IPS-18c (cell line): ENCODE results near the gene WDR31.
"Not testable (repeated sequence)": the region's sequence is repeated elsewhere in the genome, so short reads cannot be mapped to it uniquely, and the experiment has no call there.

ENCODE experiments used
- H3K4me3 ChIP-seq: 2 replicates; pipeline ENCODE4 v1.7.0; 2013; ENCODE audit warnings: low read depth, mild to moderate bottlenecking, low read length, moderate library complexity; ENCODE audit not compliant: insufficient read depth
- H3K9me3 ChIP-seq: one replicate; pipeline ENCODE4 v1.6.1; 2013; ENCODE audit warnings: mild to moderate bottlenecking, low read length, moderate library complexity; ENCODE audit not compliant: control insufficient read depth, insufficient read depth

WDR31 gene

DNA sequence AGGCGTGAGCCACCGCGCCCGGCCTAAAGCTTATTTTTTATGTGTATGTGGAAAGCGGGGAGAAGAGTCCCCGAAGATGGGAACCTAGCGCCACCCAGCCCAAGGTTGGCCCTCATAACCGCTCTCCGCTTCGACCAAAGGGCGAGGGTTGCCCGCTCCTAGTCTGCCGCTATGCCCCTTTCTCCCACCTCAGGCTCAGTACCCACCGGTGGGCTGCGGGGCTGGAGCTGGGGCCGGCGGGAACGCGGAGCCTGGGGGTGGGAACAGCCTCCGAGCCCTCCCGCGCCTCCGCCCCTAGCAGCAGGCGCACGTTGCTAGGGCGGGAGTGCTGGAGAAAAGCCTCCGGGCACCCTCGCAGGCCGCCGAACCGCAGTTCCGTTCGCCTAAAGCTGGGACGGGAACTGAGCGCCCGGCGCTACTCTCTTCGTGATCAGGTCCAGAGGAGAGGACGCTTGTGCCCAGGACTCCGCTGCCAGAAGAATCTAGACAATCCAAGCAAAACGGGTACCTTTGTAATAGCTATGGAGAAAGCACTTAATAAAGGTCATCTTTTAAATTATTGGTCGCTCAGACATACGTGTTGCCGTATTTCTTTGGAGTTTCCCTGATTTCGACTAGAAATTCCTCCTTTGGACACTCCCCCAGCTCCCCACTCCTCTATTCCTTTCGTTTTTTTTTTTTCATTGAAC lies at the start of gene WDR31:
WDR31 (minus strand) TSS at position 265 of the 689 bp plus-strand sequence. CDS start 8,253 bp downstream, outside the sequence.
- Histone ChIP-seq H3K9me3 (no peaks in the 10 kb centered on the region), H3K4me3 (peak within 1 kb of the TSS; percentile 83)

GRCh38 chr9:113389451-113389850 lies 49.4 kb upstream of the WDR31 start:
- Histone ChIP-seq H3K9me3 (no peaks in the 10 kb centered on the region), H3K4me3 (no peak overlapping the region)

DNA sequence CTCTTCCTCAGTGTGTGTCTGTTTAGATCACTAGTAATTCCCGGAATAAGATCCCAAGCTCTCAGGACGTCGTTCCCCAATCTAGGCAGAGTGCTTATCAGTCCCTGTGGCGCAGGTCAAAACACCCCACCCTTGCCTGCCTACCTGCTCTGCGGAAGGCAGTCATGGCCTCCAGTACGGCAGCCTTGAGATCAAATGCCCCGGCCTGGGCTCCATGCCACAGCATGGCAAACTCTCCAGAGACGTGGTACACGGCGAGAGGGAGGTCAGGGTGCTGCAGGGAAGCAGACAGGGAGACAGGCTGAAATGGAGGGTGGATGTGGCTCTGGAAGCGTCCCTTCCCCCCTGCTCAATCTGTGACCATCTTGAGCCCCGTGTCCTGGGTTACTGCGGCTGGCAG lies 48.8 kb upstream of the WDR31 start:
- no peak overlapping the region for H3K4me3 ChIP-seq

DNA sequence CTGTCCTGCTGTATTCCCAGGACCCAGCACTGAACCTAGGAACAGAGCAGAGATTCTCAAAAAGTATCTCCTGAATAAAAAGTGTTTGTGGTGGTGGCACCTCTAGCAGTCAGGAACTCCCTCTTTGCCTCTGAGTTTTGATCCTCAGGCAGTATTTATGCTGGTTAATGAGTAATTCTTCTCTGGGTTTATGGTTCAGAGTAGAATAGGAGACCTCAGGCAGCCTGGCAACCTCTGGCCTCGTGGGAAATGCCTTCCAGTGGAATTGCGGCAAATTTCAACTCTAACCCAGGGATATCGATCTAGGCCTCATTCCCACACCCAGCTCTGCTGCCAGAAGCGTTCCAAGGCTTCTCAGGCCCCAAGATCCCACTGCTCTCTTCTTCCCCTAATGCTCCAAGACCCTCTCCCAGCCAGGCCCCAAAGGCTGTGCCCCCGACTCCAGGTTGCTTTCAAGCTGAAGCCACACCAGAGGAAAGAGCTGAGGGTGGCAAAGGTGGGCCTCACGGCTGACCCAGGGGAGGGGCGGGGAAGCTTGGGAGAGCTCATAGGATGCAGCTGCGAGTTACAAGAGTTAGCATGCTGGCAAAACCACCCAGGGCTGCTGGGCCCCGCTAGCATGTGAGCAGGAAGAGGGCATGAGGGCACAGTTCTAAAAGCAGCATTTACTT lies 47.6 kb upstream of the WDR31 start:
- no peak overlapping the region for H3K4me3 ChIP-seq
- no peaks in the 10 kb centered on the region for H3K9me3 ChIP-seq

More for the DNA sequence above, 48.8 kb upstream of the WDR31 start:
- no peaks in the 10 kb centered on the region for H3K9me3 ChIP-seq

DNA sequence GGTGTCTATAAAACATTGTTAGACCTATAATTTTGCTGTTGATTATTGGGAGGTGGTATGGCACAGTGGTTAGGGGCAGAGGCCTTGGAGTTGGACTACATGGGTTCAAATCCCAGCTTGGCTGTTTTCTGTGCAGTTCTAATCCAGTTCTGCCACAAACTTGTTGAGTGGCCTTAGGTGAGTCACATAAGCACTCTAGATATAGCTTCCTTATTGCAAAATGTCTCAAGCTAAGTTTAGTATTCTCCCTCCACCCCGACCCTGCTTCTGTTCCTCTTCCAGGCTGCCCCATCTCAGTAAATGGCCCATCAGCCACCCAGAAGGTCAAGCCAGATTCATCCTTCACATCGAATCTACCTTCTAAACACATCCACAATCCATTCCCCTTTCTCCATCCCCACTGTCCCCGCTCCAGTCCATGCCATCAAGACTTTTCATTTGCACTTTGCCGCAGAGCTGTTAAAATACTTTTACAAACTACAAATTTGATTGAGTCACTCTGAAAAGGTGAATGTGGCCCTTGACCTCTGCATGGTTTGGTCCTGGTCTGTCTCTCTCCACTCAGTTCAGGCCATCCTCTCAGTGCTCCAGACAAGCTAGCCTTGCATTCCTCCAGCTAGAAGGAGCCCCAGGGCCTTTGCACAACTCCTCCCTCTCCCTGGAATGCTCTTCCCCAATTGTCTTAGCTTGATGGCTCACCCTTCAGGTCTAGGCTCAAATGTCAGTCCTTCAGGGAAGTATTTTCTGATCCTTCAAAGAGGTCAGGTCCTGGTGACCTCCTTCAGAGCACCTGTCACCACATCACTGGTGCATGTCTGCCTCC lies 46.7 kb upstream of the WDR31 start:
- Histone ChIP-seq H3K9me3 (no peaks in the 10 kb centered on the region), H3K4me3 (no peak overlapping the region)

GRCh38 chr9:113381909-113382411 lies 41.9 kb upstream of the WDR31 start:
- Histone ChIP-seq H3K4me3 (no peak overlapping the region), H3K9me3 (no peaks in the 10 kb centered on the region)

DNA sequence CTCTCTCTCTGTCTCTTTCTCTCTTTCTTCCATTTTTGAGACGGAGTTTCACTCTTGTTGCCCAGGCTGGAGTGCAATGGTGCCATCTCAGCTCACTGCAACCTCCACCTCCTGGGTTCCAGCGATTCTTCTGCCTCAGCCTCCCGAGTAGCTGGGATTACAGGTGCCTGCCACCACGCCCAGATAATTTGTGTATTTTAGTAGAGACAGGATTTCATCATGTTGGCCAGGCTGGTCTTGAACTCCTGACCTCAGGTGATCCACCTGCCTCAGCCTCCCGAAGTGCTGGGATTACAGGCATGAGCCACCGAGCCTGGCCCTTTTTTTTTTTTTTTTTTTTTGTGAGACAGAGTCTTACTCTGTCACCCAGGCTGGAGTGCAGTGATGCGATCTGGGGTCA lies 41.4 kb upstream of the WDR31 start:
- not testable (repeated sequence) for H3K9me3 ChIP-seq

DNA sequence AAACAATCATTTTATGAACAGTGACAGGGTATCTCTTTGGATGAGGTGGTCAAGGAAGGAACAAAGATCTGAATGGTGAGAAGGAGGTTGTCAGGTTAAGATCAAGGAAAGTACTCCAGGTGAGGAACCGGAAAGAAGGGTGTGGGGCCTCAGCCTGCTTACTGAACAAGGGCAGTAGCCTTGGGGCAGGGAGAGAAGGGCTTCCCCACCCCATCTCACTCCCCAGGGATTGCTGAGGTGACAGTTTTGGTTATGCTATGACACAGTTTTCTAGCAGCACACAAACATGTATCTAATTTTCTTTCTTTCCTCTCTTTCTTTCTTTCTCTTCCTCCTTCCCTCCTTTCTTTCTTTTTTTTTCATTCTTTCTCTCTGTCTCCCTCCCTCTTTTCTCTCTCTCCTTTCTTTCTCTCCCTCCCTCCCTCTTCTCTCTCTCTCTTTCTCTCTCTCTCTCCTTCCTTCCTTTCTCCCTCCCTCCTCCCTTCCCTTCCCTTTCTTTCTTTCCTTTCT lies 40.8 kb upstream of the WDR31 start:
- no peak overlapping the region for H3K4me3 ChIP-seq
- no peaks in the 10 kb centered on the region for H3K9me3 ChIP-seq

More for the DNA sequence above, 41.4 kb upstream of the WDR31 start:
- not testable (repeated sequence) for H3K4me3 ChIP-seq

GRCh38 chr9:113379829-113380210 lies 39.7 kb upstream of the WDR31 start:
- not testable (repeated sequence) for H3K9me3 ChIP-seq, H3K4me3 ChIP-seq

- H3K9me3 ChIP-seq, H3K4me3 ChIP-seq: not testable (repeated sequence)
Measured at GRCh38 chr9:113379094-113379828, 39.2 kb upstream of the WDR31 start.

DNA sequence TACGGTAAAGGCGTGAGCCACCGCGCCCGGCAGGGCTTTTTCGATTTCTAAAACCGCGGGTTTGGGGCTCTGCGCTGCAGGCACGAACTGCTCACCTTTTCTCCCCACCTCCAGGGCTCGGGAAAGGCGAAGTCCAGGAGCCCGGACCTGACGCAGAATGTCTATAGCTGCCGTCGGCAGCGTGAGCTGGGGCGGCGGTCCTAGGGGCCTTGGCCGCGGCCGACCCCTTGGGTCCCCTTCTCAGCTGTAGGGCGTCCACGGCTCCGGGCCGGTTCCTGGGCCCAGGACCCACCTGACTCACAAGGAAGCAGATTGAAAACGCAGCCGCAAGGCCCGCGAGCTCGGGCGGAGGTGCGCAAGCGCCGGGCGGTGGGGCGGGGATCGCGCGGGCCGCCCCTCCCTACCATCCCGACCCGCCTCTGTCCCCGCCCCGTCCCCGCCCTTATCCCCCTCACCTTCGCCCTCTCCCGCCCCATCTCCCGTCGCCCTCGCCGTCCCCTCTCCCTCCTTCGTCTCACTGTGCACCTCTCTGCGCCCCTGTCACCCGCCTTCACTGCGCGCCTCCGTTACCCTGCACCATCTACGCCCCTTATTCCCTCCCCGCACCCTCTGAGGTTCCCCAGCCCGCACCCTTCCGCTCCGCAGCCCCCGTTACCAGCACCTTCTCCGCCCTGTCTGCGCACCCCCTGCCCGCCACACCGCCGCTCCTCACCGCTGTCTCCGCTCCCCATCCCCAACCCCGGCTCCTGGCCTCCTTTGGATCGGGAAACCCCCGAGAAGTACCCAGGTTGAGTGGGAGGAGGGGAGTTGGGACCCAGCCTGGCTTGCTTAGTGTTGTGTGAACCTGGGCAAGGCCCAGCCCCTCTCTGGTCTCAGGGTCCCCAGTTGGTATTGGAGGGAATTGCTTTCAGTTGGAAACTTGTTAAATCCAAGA lies 36.8 kb upstream of the WDR31 start, which contains the start of gene HDHD3:
HDHD3 (minus strand) TSS at position 353 of the 934 bp plus-strand sequence. CDS start 2,632 bp downstream, outside the sequence.
- H3K4me3 ChIP-seq: peak within 1 kb of the TSS; percentile 84
- H3K9me3 ChIP-seq: no peaks in the 10 kb centered on the region

DNA sequence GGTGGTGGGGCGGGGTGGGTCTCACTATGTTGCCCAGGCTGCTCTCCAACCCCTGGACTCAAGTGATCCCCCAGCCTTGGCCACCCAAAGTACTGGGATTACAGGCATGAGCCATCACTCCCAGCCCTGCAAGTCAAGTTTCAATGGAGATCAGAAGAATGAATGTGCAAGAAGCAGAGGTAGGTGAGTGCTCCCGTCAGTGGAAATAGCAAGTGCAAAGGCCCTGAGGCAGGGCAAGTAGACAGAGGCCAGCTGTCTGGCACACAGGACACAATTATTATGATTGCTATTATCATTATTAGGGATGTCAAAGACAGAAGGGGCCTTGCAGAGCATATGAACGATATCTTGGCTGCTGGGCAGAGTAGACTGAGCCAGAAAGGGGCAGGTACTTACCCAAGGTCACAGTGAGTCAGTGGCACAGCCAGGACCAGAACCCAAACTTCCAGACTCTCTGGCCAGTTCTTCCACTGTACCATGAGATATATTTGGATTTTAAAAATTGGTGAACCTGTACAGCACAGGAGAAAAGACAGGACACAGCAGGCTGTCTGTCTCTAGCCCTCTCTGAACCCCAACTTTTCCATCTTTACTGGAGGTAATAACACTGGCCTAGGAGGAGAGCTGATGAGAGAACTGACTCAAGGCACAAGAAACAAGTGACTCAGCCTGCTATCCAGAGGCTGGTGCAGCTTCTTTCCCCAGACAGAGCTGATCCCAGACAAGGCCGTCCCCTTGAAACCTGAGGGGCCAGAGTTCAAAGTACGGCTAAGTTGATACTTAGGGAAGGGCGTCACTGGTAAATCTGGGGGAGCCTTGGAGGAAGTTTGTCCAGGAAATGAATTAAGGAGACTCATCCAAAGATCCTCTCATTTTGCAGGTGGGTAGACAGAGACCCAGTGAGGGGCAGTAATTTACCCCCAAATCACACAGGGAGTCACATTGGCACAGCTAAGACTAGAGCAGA lies 35.3 kb upstream of the WDR31 start:
- Histone ChIP-seq H3K9me3 (no peaks in the 10 kb centered on the region), H3K4me3 (no peak overlapping the region)

DNA sequence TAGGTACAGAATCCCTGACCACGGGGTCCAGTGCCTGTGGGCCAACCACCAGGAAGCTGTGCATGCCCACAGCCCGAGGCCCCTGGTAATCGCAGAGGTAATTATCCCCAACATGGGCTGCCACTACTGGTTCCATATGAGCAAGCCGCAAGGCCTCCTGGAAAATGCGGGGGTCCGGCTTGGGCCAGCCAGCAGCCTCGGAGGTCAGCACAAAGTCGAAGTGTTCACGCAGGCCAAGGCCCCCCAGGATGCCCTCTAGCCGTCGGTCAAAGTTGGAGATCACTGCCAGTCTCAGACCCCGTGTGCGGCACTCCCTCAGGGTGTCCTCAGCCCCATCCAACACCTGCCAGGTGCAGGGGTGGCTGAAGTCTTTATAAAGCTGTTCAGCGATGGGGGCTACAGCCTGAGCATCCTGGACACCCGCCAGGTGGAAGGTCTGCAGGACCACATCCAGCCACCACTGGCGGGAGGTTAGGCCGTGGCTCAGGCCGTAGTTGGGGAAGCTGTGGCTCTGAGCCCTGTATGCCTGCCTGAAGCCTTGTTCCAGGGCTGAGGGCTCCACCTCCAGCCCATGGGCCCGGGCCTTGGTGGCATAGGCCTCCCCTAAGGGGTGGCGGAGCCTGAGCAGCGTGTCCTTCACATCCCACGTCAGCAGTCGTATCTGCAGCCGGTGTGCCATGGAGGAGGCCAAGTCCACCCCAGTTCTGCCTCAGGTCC lies 33.8 kb upstream of the WDR31 start:
- no peaks in the 10 kb centered on the region for H3K9me3 ChIP-seq
- no peak overlapping the region for H3K4me3 ChIP-seq

DNA sequence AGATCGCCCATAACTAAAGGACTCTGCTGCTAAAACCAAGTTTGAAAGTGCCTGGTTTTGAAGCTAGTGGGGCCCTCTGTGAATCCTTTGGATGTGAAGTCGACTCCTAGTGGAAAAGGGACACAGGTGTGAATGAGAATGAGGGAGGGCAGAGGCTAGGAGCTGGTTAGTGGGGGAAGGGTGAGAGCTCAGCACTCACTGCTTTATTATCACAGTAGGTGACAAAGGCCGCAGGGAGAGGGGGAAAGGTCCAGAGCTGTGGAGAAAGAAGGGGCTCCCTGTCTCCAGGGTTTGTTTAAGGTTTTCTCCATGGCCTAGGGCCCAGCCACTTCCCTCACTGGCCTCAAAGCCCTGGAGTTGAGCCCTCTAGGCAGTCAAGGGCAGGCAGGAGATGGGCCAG lies 33.2 kb upstream of the WDR31 start:
- Histone ChIP-seq H3K4me3 (no peak overlapping the region), H3K9me3 (no peaks in the 10 kb centered on the region)
